K562 (cell line): ENCODE data around the gene AFF3.

ENCODE experiments used
- CREBBP ChIP-seq: IDR thresholded peaks from one replicate; pipeline ENCODE4 v1.6.1; 2012; ENCODE audit warnings: low read depth, mild to moderate bottlenecking, control low read depth, inconsistent platforms, low read length
- GABPA ChIP-seq: fragments of 200-800 bp; sonication (Bioruptor generic); conservative IDR thresholded peaks from 2 replicates; pipeline ENCODE4 v1.6.1; 2016; ENCODE audit warnings: low read depth, missing genetic modification characterization, missing compliant biosample characterization
- POLR2A ChIP-seq: fragments of 450-650 bp; conservative IDR thresholded peaks from 2 replicates; pipeline ENCODE4 v1.6.1; 2016
- ZFX ChIP-seq: sonication (generic); formaldehyde crosslinking; IDR thresholded peaks from 2 replicates; pipeline ENCODE4 v1.8.0; 2022; ENCODE audit warnings: mild to moderate bottlenecking, missing genetic modification reagents, moderate library complexity
- ZNF232 ChIP-seq: sonication (generic); formaldehyde crosslinking; IDR thresholded peaks from 2 replicates; pipeline ENCODE4 v1.8.0; 2022; ENCODE audit warnings: mild to moderate bottlenecking, missing genetic modification reagents

- TF ChIP-seq POLR2A = no peak
- no peak for TF ChIP-seq ZNF232 (CRISPR knock-in tag)
- no peak for TF ChIP-seq CREBBP
- TF ChIP-seq GABPA (tag) = no peak
- no peak for TF ChIP-seq ZFX (CRISPR knock-in tag)
These were observed 308.7 kb downstream of the AFF3 start for GRCh38 chr2:99833586-99834201.
